DOHH2 (cell line): ENCODE results near the gene NUCKS1.

Experiments used
- H3F3A ChIP-seq: fragments of 200-600 bp; sonication (generic), shearing (Covaris generic); 2 replicates; pipeline ENCODE4 v1.6.0; 2016; ENCODE audit warnings: antibody characterized with exemption, mild to moderate bottlenecking; ENCODE audit not compliant: control insufficient read depth, insufficient read depth
- H3K27ac ChIP-seq: fragments of 200-600 bp; sonication (generic); 2 replicates; pipeline ENCODE4 v1.5.1; 2014; ENCODE audit warnings: low read depth, mild to moderate bottlenecking, low read length, moderate library complexity
- H3K27me3 ChIP-seq: fragments of 200-600 bp; sonication (generic); 2 replicates; pipeline ENCODE4 v1.6.1; 2014; ENCODE audit warnings: mild to moderate bottlenecking, low read length, mixed read lengths; ENCODE audit not compliant: control insufficient read depth
- H3K36me3 ChIP-seq: fragments of 200-600 bp; sonication (generic); 2 replicates; pipeline ENCODE4 v1.6.1; 2014; ENCODE audit warnings: mild to moderate bottlenecking, low read length, moderate library complexity, mixed read lengths; ENCODE audit not compliant: control insufficient read depth
- H3K4me1 ChIP-seq: fragments of 200-600 bp; sonication (generic); 2 replicates; pipeline ENCODE4 v1.6.1; 2014; ENCODE audit warnings: mild to moderate bottlenecking, low read length, mixed read lengths; ENCODE audit not compliant: control insufficient read depth
- H3K4me2 ChIP-seq: fragments of 200-600 bp; sonication (generic); 2 replicates; pipeline ENCODE4 v1.6.0; 2014; ENCODE audit warnings: mild to moderate bottlenecking, low read length, moderate library complexity
- H3K4me3 ChIP-seq: fragments of 200-600 bp; sonication (generic); 2 replicates; pipeline ENCODE4 v1.5.1; 2014; ENCODE audit warnings: mild to moderate bottlenecking, low read length, mixed read lengths
- H3K79me2 ChIP-seq: fragments of 200-600 bp; sonication (generic); 2 replicates; pipeline ENCODE4 v1.6.1; 2014; ENCODE audit warnings: mild to moderate bottlenecking, low read length, mixed read lengths; ENCODE audit not compliant: control insufficient read depth
- H3K9me2 ChIP-seq: fragments of 200-600 bp; sonication (generic); replicated peaks from 2 replicates; pipeline ENCODE4 v1.6.1; 2014; ENCODE audit warnings: mild to moderate bottlenecking, low read length, mixed read lengths; ENCODE audit not compliant: control insufficient read depth
- H3K9me3 ChIP-seq: fragments of 200-600 bp; sonication (generic); 2 replicates; pipeline ENCODE4 v1.6.1; 2014; ENCODE audit warnings: antibody characterized with exemption, low read length, mixed read lengths; ENCODE audit not compliant: control insufficient read depth, insufficient read depth
- H4K20me1 ChIP-seq: fragments of 200-600 bp; sonication (generic); 2 replicates; pipeline ENCODE4 v1.6.0; 2014; ENCODE audit warnings: low read depth, mild to moderate bottlenecking, antibody characterized with exemption, low read length, moderate library complexity; ENCODE audit not compliant: control insufficient read depth, insufficient read depth
- CTCF ChIP-seq: fragments of 200-600 bp; sonication (generic); IDR thresholded peaks from one replicate; pipeline ENCODE4 v1.5.1; 2014; ENCODE audit warnings: antibody characterized with exemption, mild to moderate bottlenecking, low read depth, low read length; ENCODE audit not compliant: poor library complexity, severe bottlenecking
- EZH2phosphoT487 ChIP-seq: fragments of 200-600 bp; sonication (generic); IDR thresholded peaks from 2 replicates; pipeline ENCODE4 v1.6.1; 2017; ENCODE audit warnings: borderline replicate concordance, mild to moderate bottlenecking, antibody characterized with exemption, low read length, moderate library complexity, mixed read lengths

Gene NUCKS1

DNA sequence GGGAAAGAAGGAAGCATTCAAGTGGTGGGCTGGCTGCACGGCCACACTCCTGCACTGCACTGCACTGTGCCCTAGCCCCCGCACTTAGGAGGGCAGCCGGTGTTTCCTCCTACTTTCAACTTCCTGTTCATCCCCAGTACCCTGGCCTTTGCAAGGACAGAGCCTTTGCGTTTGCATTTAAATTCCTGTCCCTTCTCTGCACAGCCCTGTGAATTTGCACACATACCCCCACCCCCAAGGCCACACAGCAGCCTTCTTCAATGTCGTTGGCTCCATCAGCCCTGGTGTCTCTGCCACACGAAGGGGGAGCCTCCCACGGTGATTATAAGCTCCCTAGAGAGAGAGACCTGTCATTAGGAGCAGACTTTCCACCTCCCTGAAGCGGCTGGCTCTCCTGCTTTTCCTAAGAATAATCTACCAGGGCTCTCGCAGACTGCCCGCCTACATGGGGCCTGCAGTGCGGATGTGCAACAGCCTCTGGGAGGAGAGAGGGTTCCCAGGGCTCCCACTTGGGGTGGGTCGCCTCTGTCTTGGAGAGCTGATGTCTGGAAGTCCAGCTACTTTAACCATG, 56.5 kb downstream of the NUCKS1 start:
- H3K79me2 ChIP-seq, result no peaks in the 10 kb centered on the region

GRCh38 chr1:205692423-205692822, 57.6 kb downstream of the NUCKS1 start:
- no peaks in the 10 kb centered on the region; the same call in 1 of the 2 replicates for H3F3A ChIP-seq
- no peaks in the 10 kb centered on the region for H3K79me2 ChIP-seq
- H3K27ac ChIP-seq, result no peak overlapping the region
- no peaks in the 10 kb centered on the region for H3K9me2 ChIP-seq
- H3K36me3 ChIP-seq, result no peaks in the 10 kb centered on the region
- peaks cover 15% of the 10 kb centered on the region for H3K4me1 ChIP-seq
- H3K9me3 ChIP-seq, result no peaks in the 10 kb centered on the region
- no peak overlapping the region for H3K4me2 ChIP-seq
- no peak for TF ChIP-seq EZH2phosphoT487
- no peak for TF ChIP-seq CTCF
- H3K4me3 ChIP-seq, result no peak overlapping the region
- no peaks in the 10 kb centered on the region for H4K20me1 ChIP-seq
- peaks cover 12% of the 10 kb centered on the region for H3K27me3 ChIP-seq

More for the DNA sequence above, 56.5 kb downstream of the NUCKS1 start:
- Histone ChIP-seq H3K36me3 (no peaks in the 10 kb centered on the region), H3K27ac (no peak overlapping the region), H3K4me1 (peaks cover 15% of the 10 kb centered on the region), H3F3A (no peaks in the 10 kb centered on the region; the same call in 1 of the 2 replicates), H3K27me3 (0 out of 2 replicates have a peak, but pooled peaks cover 2% of the 10 kb centered on the region), H3K9me2 (no peaks in the 10 kb centered on the region), H3K4me2 (peak overlapping the region; percentile 44), H3K9me3 (no peaks in the 10 kb centered on the region), H4K20me1 (no peaks in the 10 kb centered on the region), H3K4me3 (peak overlapping the region; percentile 15; the same call in 1 of the 2 replicates)
- no peak for TF ChIP-seq EZH2phosphoT487
- no peak for TF ChIP-seq CTCF

DNA sequence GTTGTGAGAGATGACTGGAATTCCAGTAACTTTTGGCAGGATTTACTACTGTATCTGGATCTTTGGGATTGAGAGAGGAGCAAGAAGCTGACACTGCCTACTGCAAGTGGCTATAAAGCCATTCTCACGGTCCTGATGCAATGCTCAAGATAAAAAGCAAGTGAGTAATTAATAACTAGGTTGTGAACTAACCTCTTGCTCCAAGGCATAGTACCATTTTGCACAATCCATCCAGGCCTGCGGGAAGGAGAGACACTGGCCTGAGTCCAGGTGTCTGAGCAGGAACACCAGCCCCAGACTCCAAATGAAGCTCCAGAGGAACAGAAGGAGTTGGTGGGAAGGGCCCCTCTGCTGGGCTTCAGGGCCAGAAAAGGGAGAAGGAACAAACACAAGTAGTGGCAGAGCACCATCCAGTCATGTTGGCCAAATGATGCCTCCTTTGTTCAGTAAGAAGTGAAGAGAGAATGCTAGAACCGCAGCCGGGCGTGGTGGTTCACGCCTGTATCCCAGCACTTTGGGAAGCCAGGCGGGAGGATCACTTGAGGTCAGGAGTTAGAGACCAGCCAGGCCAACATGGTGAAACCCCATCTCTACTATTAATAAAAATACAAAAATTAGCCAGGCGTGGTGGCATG, 59.7 kb downstream of the NUCKS1 start:
- H3K4me2 ChIP-seq, result no peak overlapping the region
- H3K9me2 ChIP-seq, result no peaks in the 10 kb centered on the region
- no peaks in the 10 kb centered on the region for H3K9me3 ChIP-seq
- H4K20me1 ChIP-seq, result no peaks in the 10 kb centered on the region
- no peak overlapping the region for H3K27ac ChIP-seq
- TF ChIP-seq EZH2phosphoT487, result no peak
- TF ChIP-seq CTCF, result no peak
- H3K4me3 ChIP-seq, result no peak overlapping the region
- H3F3A ChIP-seq, result no peaks in the 10 kb centered on the region; the same call in 1 of the 2 replicates
- H3K4me1 ChIP-seq, result peaks cover 15% of the 10 kb centered on the region
- peaks cover 12% of the 10 kb centered on the region for H3K27me3 ChIP-seq
- H3K36me3 ChIP-seq, result no peaks in the 10 kb centered on the region
- H3K79me2 ChIP-seq, result no peaks in the 10 kb centered on the region
